Kidney (tissue), 14 donors: ENCODE data around the gene GNB3. TPM values are rescaled to one million over a fixed set of nuclear protein-coding genes. Genes with fewer than 3 reads are reported as not detected.

ENCODE experiments used
- DNase-seq, 5 donors: peaks; one replicate each; pipeline ENCODE4 v3.0.0-alpha.2; 2013 to 2020
- FAIRE-seq: peaks from 2 replicates; lab custom pipeline; 2012; peaks lifted over from hg19 to GRCh38; lab: Jason Lieb, UNC
- H3K27ac ChIP-seq, 2 donors: one replicate each; pipeline ENCODE4 v1.7.0; 2013; ENCODE audit warnings: low read depth in 2 of 2, low read length in 2 of 2, inconsistent platforms in 1 of 2
- H3K27me3 ChIP-seq: one replicate; pipeline ENCODE4 v1.7.1; 2013; ENCODE audit warnings: low read length, inconsistent platforms; ENCODE audit not compliant: control insufficient read depth, insufficient read depth
- H3K36me3 ChIP-seq, 3 donors: one replicate each; pipeline versions ENCODE4 v1.7.0 to v1.7.1; 2013; ENCODE audit warnings: low read length in 3 of 3, control low read depth in 1 of 3, inconsistent platforms in 1 of 3; ENCODE audit not compliant: insufficient read depth in 3 of 3, control insufficient read depth in 2 of 3
- H3K4me1 ChIP-seq, 3 donors: one replicate each; pipeline versions ENCODE4 v1.7.0 to v1.7.1; 2013; ENCODE audit warnings: low read length in 3 of 3, inconsistent platforms in 1 of 3, low read depth in 1 of 3; ENCODE audit not compliant: control insufficient read depth in 2 of 3, insufficient read depth in 2 of 3
- H3K4me3 ChIP-seq, 3 donors: one replicate each; pipeline versions ENCODE4 v1.7.0 to v1.8.1; 2013; ENCODE audit warnings: low read length in 3 of 3, control low read depth in 1 of 3, inconsistent platforms in 1 of 3
- H3K9ac ChIP-seq, 3 donors: one replicate each; pipeline versions ENCODE4 v1.7.0 to v1.7.1; 2013; ENCODE audit warnings: low read length in 3 of 3, control low read depth in 1 of 3, inconsistent platforms in 1 of 3
- H3K9me3 ChIP-seq, 3 donors: one replicate each; pipeline versions ENCODE4 v1.7.0 to v1.7.1; 2013; ENCODE audit warnings: low read length in 3 of 3, control low read depth in 1 of 3, inconsistent platforms in 1 of 3; ENCODE audit not compliant: control insufficient read depth in 2 of 3, insufficient read depth in 1 of 3
- CTCF ChIP-seq: IDR thresholded peaks from 3 replicates; pipeline ENCODE4 v1.5.1; 2012; ENCODE audit warnings: mild to moderate bottlenecking, moderate library complexity, borderline replicate concordance; ENCODE audit not compliant: insufficient read depth; ENCODE audit errors: extremely low read depth
- intact Hi-C: fragments of 100-400 bp; cut with DNase I; formaldehyde crosslinking; loops from one replicate; pipeline ENCODE4 v1.11.1; 2022
- polyA plus RNA-seq: library from polyadenylated mRNA; stranded (reverse); fragments of 350-450 nt; fragmentation: Illumina TruSeq; extraction: RNeasy Lipid Tissue Mini Kit (QIAGEN cat#74804); gene quantifications from one replicate; pipeline ENCODE4 v1.2.3, GENCODE V29; 2014; ENCODE audit warnings: low read depth, low replicate concordance; ENCODE audit not compliant: insufficient read depth
- total RNA-seq: library from RNA; stranded (reverse); fragmentation: NEBNext Ultra II Directional; extraction: Animal tissue kit (Norgen Biotek cat#: 25700); gene quantifications from one replicate; pipeline ENCODE4 v1.2.1, GENCODE V29; 2021
- donor health status: control.
- donor health status: control.
- donor health status: control.
- donor health status: control.
- donor health status: control.
- donor health status: DM: yes; HTN: yes; CAD: no.
- donor health status: Normal renal cell carcinoma (clear cell type).

Gene GNB3
- total and polyA plus RNA-seq, 2 donors from 2014 or later: 1.4 to 2.6 TPM

DNA sequence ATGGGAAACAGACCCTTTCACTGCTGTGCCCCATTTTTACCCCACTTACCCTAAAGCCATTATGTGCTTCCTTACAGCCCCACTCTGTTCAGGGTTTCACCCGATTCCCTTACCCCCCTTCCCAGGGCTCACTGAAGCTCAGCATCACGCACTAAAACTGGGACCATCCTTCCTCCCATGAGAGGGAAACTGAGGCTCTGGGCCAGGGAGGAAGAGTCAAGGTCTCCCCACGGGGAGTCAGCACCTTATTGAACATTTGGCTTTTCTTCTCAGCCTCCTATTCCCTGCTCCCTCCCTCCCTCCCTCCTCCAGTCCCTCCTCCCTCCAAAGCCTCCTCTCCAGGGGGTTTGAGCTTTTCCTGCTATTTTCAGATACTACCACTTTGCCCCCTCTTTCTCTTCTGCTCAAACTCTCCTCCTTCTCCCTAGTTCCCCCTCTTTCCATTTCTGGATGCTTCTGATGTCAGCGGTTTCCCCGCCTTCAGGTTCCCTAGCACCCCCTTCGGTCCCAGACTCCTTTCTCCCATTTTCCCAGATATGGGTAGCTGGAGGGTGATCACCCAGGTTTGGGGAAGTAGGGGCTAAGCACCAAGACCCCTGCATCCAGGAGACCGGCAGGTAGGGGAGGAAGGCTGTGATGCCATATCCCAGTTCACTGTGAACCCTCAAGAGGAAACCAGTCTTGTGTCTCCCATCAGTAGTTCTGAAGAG, 18.1 kb upstream of the GNB3 start:
- peak overlapping the region in 1 of 3 donors; percentile 32 for H3K4me3 ChIP-seq

DNA sequence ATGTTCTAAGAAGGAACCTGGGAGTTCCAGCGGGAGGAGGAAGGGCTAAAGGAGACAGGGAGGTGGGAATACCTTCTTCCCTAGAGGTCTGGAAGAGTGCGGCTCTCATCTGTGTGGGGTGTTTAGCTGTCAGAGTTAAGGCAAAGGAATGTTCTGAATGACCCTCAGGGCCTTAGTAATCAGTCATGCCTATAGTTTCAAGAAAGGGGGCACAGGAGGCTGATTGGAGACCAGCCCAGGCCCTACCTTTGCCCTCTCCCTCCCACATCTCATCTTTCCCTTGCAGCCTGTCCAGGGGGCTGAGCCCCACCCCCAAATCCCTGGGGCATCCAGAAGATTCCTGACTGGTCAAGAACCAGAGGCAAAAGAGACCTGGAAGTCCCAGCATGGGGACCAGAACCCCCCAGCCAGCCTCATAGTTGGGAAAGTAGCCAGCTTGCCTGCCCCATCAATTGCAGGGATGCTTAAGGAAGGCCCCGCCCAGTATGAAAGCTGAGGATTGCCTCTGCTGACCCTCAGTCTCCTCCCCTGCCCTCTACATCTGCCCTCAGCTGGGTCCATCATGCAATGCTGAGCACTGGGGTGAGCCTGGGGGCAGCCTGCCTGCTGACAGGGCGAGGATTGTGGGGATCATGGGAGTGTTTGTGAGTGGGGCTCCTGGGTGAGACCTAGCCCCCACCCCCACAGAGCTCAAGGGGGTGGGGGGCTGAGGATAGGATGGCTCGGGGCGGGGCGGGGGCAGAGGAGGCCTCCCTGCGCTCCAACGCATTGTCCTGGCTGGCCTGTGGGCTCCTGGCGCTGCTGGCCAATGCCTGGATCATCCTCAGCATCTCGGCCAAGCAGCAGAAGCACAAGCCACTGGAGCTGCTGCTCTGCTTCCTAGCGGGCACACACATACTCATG, 17.3 kb upstream of the GNB3 start:
- H3K27ac ChIP-seq: no peak overlapping the region
- no peak for FAIRE-seq
- peak in 3 of 5 donors; percentile 51 to 79 (median 52) for DNase-seq
- H3K4me1 ChIP-seq: peaks cover 0 to 22% (median 3%) of the 10 kb centered on the region in 3 donors
- intact Hi-C loops: loop anchor here (10.0 kb wide), 1 partner anchor 69 kb away; the partner anchor contains the start of gene MLF2
- no peak for TF ChIP-seq CTCF
- no peak overlapping the region for H3K4me3 ChIP-seq
- H3K9ac ChIP-seq: no peak overlapping the region
- no peaks in the 10 kb centered on the region for H3K27me3 ChIP-seq
- H3K9me3 ChIP-seq: no peaks in the 10 kb centered on the region
- no peaks in the 10 kb centered on the region for H3K36me3 ChIP-seq

More for the DNA sequence above, 18.1 kb upstream of the GNB3 start:
- Histone ChIP-seq H3K4me1 (peaks cover 0 to 19% (median 7%) of the 10 kb centered on the region in 3 donors), H3K9me3 (peaks cover 0 to 2% (median 0%) of the 10 kb centered on the region in 3 donors), H3K27me3 (no peaks in the 10 kb centered on the region), H3K36me3 (peaks cover 0 to 2% (median 0%) of the 10 kb centered on the region in 3 donors), H3K9ac (no peak overlapping the region), H3K27ac (no peak overlapping the region)
- intact Hi-C loops: loop anchor here (10.0 kb wide), 1 partner anchor 68 kb away; the partner anchor contains the start of gene MLF2
- no peak for DNase-seq
- no peak for FAIRE-seq
- no peak for TF ChIP-seq CTCF

DNA sequence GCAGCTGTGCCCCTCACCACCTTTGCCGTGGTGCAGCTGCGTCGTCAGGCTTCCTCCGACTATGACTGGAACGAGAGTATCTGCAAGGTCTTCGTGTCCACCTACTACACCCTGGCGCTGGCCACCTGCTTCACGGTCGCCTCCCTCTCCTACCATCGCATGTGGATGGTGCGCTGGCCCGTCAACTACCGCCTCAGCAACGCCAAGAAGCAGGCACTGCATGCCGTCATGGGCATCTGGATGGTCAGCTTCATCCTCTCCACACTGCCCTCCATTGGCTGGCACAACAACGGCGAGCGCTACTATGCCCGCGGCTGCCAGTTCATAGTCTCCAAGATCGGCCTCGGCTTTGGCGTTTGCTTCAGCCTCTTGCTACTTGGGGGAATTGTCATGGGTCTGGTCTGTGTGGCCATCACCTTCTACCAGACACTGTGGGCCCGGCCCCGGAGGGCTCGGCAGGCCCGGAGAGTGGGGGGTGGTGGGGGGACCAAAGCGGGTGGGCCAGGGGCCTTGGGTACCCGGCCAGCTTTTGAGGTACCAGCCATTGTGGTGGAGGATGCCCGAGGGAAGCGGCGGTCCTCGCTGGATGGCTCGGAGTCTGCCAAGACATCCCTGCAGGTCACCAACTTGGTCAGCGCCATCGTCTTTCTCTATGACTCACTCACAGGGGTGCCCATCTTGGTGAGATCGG, 16.5 kb upstream of the GNB3 start:
- intact Hi-C loops: loop anchor here (10.0 kb wide), 1 partner anchor 69 kb away; the partner anchor contains the start of gene MLF2
- H3K27ac ChIP-seq: no peak overlapping the region
- H3K9me3 ChIP-seq: no peaks in the 10 kb centered on the region
- H3K27me3 ChIP-seq: no peaks in the 10 kb centered on the region
- H3K36me3 ChIP-seq: no peaks in the 10 kb centered on the region
- no peak overlapping the region for H3K4me3 ChIP-seq
- peaks cover 0 to 25% (median 3%) of the 10 kb centered on the region in 3 donors for H3K4me1 ChIP-seq
- FAIRE-seq: no peak
- DNase-seq: peak in 2 of 5 donors; percentile 64 to 69
- no peak overlapping the region for H3K9ac ChIP-seq
- no peak for TF ChIP-seq CTCF
